ENCODE data around the gene OR51L1.

DNA sequence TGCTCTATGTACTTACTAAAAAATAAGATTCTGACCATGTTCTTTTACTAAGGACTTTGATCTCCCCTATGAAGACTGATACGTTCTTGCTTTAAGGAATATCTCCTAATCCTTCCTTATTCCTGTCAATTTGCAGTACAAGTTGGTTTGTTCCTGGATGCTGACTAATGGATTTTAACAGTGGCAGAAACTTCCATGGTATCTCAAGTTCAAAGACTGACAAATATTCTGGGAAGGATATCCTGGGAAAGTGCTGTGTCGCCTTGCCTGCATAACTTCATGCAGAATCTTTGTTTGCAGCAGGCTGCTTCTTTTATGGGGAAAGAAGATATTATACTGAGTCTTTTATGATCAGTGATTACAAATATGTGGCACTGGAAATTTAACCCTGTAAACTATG lies 43.3 kb downstream of the OR51L1 start:
- TF ChIP-seq CTCF (IDR thresholded peaks at IDR 0.05) (no peak), POLR2A (IDR thresholded peaks at IDR 0.05) (no peak)
